Progenitor cell of endocrine pancreas (in vitro differentiated cells): ENCODE measurements around the gene EYA4. TPM values are rescaled to one million over a fixed set of nuclear protein-coding genes. Genes with fewer than 3 reads are reported as not detected.
"Not testable (repeated sequence)": the region's sequence is repeated elsewhere in the genome, so short reads cannot be mapped to it uniquely, and the experiment has no call there.

Source experiments
- DNase-seq: peaks from one replicate; pipeline ENCODE4 v3.0.0; 2021; ENCODE audit warnings: low spot score; ENCODE audit not compliant: unreplicated experiment
- H3K27ac Mint-ChIP-seq: 2 replicates; pipeline ENCODE4 v1.8.0; 2021; ENCODE audit warnings: mild to moderate bottlenecking, moderate library complexity, mixed read lengths
- H3K27me3 Mint-ChIP-seq: 2 replicates; pipeline ENCODE4 v1.8.0; 2021; ENCODE audit warnings: mixed read lengths
- H3K36me3 Mint-ChIP-seq: 2 replicates; pipeline ENCODE4 v1.8.0; 2022; ENCODE audit warnings: mixed read lengths; ENCODE audit not compliant: insufficient read depth
- H3K4me1 Mint-ChIP-seq: 2 replicates; pipeline ENCODE4 v1.8.0; 2021; ENCODE audit warnings: low read depth, mixed read lengths
- H3K4me3 Mint-ChIP-seq: 2 replicates; pipeline ENCODE4 v1.8.0; 2021; ENCODE audit warnings: low read depth, mild to moderate bottlenecking, moderate library complexity, mixed read lengths
- H3K9me3 Mint-ChIP-seq: 2 replicates; pipeline ENCODE4 v1.8.0; 2021; ENCODE audit warnings: low read depth, mixed read lengths
- CTCF ChIP-seq: fragments of 200-600 bp; sonication (generic); IDR thresholded peaks from one replicate; pipeline ENCODE4 v1.5.0; 2021; ENCODE audit warnings: antibody characterized with exemption, mild to moderate bottlenecking; ENCODE audit not compliant: unreplicated experiment
- total RNA-seq: library from RNA; stranded (reverse); gene quantifications from 2 replicates; pipeline ENCODE4 v1.2.1, GENCODE V29; 2021

Gene EYA4
- total RNA-seq, 1 donor from 2014 or later: 0.41 TPM

- H3K27me3 Mint-ChIP-seq: peaks cover 2% of the 10 kb centered on the region
- peaks cover 18% of the 10 kb centered on the region for H3K4me1 Mint-ChIP-seq
- no peak for TF ChIP-seq CTCF
- no peak overlapping the region for H3K27ac Mint-ChIP-seq
- H3K36me3 Mint-ChIP-seq: no peaks in the 10 kb centered on the region
- DNase-seq: no peak
- H3K4me3 Mint-ChIP-seq: no peak overlapping the region
- H3K9me3 Mint-ChIP-seq: peaks cover 5% of the 10 kb centered on the region
These were observed 310.7 kb downstream of the EYA4 start for GRCh38 chr6:133551847-133552341.

- DNase-seq: no peak
- H3K27ac Mint-ChIP-seq: no peak overlapping the region
These were observed 312.5 kb downstream of the EYA4 start for GRCh38 chr6:133553652-133554051.

DNA sequence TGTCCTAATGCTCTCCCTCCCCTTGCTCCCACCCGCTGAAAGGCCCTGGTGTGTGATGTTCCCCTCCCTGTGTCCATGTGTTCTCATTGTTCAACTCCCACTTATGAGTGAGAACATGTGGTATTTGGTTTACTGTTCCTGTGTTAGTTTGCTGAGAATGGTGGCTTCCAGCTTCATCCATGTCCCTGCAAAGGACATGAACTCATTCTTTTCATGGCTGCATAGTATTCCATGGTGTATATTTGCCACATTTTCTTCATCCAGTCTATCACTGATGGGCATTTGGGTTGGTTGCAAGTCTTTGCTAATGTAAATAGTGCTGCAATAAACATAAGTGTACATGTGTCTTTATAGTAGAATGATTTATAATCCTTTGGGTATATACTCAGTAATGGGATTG lies 313.0 kb downstream of the EYA4 start:
- not testable (repeated sequence) for H3K4me3 Mint-ChIP-seq, H3K4me1 Mint-ChIP-seq, H3K36me3 Mint-ChIP-seq, H3K27me3 Mint-ChIP-seq, DNase-seq, H3K9me3 Mint-ChIP-seq, H3K27ac Mint-ChIP-seq

More at GRCh38 chr6:133553652-133554051, 312.5 kb downstream of the EYA4 start:
- H3K4me1 Mint-ChIP-seq: peaks cover 11% of the 10 kb centered on the region
- no peaks in the 10 kb centered on the region for H3K36me3 Mint-ChIP-seq
- H3K27me3 Mint-ChIP-seq: peaks cover 2% of the 10 kb centered on the region
- TF ChIP-seq CTCF: peak; percentile 79
- H3K4me3 Mint-ChIP-seq: no peak overlapping the region
- H3K9me3 Mint-ChIP-seq: peaks cover 9% of the 10 kb centered on the region

DNA sequence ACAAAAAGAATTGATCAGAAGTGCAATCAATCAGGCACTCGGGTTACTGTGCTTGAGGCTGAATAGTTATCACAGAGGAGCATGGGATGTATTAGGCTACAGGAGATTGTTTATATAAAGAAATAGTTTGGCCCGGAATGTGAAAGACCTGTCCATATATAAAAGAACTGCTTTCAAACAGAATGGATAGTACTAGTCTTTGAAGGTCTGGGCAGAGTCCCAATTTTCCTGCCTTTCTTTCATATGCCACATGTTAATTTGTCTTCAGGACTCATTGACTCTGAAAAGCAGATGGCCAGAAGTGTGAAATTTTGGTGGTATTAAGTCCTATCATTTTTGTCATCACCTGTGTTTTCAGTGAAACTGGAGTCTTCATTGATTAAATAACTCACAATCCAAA lies 314.5 kb downstream of the EYA4 start:
- TF ChIP-seq CTCF: no peak
- Mint-ChIP-seq H3K27me3 (peaks cover 2% of the 10 kb centered on the region), H3K4me1 (no peaks in the 10 kb centered on the region), H3K36me3 (no peaks in the 10 kb centered on the region), H3K27ac (no peak overlapping the region), H3K4me3 (no peak overlapping the region), H3K9me3 (peaks cover 11% of the 10 kb centered on the region)
- no peak for DNase-seq

GRCh38 chr6:133559926-133560325 lies 318.8 kb downstream of the EYA4 start:
- Mint-ChIP-seq H3K27me3 (no peaks in the 10 kb centered on the region), H3K4me1 (no peaks in the 10 kb centered on the region), H3K9me3 (peaks cover 11% of the 10 kb centered on the region), H3K36me3 (no peaks in the 10 kb centered on the region), H3K4me3 (no peak overlapping the region), H3K27ac (no peak overlapping the region)
- no peak for DNase-seq
- no peak for TF ChIP-seq CTCF

DNA sequence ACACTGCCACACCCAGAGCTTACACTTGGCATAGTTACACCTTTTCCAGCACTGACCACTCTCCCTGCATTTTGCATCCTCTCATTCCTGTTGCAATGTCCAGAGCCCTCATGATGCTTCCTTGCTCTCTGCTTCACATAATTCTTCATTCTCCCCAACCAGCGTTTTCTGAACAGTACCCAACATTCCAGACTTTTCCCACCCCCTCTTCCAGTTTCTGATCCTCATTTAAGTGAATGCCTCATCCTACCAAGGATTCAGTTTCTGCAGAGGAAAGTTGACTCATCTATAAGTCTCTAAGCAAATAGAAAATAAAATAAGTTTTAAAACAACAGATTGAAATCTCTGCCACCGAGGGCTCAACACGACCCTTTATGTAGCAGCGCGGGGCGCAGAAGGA lies 326.5 kb downstream of the EYA4 start:
- Mint-ChIP-seq H3K27me3 (peaks cover 21% of the 10 kb centered on the region), H3K4me1 (peaks cover 4% of the 10 kb centered on the region), H3K36me3 (no peaks in the 10 kb centered on the region), H3K4me3 (no peak overlapping the region), H3K9me3 (no peaks in the 10 kb centered on the region), H3K27ac (no peak overlapping the region)
- no peak for DNase-seq
- TF ChIP-seq CTCF: no peak
